ENCODE results near the gene PDS5B.
"Not testable (repeated sequence)": the region's sequence is repeated elsewhere in the genome, so short reads cannot be mapped to it uniquely, and the experiment has no call there.

The PDS5B gene, protein sequence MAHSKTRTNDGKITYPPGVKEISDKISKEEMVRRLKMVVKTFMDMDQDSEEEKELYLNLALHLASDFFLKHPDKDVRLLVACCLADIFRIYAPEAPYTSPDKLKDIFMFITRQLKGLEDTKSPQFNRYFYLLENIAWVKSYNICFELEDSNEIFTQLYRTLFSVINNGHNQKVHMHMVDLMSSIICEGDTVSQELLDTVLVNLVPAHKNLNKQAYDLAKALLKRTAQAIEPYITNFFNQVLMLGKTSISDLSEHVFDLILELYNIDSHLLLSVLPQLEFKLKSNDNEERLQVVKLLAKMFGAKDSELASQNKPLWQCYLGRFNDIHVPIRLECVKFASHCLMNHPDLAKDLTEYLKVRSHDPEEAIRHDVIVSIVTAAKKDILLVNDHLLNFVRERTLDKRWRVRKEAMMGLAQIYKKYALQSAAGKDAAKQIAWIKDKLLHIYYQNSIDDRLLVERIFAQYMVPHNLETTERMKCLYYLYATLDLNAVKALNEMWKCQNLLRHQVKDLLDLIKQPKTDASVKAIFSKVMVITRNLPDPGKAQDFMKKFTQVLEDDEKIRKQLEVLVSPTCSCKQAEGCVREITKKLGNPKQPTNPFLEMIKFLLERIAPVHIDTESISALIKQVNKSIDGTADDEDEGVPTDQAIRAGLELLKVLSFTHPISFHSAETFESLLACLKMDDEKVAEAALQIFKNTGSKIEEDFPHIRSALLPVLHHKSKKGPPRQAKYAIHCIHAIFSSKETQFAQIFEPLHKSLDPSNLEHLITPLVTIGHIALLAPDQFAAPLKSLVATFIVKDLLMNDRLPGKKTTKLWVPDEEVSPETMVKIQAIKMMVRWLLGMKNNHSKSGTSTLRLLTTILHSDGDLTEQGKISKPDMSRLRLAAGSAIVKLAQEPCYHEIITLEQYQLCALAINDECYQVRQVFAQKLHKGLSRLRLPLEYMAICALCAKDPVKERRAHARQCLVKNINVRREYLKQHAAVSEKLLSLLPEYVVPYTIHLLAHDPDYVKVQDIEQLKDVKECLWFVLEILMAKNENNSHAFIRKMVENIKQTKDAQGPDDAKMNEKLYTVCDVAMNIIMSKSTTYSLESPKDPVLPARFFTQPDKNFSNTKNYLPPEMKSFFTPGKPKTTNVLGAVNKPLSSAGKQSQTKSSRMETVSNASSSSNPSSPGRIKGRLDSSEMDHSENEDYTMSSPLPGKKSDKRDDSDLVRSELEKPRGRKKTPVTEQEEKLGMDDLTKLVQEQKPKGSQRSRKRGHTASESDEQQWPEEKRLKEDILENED (N-terminal part only)

DNA sequence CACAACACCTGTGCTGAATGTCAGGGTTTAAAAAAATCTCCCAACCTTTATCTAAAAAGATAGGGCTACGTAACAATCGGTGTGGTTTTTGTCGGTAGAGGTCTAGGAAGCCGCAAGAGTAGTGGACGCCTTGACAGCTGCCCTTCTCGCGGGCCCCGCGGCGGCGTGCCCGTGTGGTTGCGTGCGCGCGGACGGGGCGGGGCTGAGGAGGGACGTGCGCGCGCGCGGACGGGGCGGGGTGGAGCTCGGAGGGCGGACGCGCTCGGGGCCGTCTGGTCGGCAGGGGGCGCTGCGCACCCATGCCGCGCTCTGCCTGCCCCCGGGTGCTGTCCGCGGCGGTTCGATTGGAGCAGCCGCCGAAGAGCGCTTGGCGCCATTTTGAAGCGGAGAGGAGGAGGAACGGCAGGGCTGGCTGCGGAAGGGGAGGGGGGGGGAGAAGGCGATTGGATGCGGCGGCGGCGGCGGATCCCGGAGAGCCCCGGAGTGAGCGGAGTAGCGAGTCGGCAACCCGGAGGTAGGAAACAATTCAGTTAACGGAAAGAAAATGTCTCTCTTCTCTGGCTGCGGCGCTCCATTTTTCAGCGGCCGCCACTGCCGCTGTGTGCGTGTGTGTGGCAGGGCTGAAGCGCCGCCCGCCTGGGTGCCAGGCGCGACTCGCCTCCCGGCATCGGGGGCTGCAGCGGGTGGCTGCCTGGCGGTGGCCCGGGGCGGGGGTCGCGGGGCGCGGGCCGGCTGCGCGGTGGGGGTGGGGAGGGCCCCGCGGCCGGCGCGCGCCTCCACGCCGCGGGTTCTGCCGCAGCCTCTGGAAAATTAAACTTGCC, at the start of gene PDS5B:
TSS of gene PDS5B (plus strand) at position 373 of the 821 bp plus-strand sequence. CDS start 62,321 bp downstream, outside the sequence.
- peak; percentile 86 for DNase-seq (ENCODE audit: low spot score)

DNA sequence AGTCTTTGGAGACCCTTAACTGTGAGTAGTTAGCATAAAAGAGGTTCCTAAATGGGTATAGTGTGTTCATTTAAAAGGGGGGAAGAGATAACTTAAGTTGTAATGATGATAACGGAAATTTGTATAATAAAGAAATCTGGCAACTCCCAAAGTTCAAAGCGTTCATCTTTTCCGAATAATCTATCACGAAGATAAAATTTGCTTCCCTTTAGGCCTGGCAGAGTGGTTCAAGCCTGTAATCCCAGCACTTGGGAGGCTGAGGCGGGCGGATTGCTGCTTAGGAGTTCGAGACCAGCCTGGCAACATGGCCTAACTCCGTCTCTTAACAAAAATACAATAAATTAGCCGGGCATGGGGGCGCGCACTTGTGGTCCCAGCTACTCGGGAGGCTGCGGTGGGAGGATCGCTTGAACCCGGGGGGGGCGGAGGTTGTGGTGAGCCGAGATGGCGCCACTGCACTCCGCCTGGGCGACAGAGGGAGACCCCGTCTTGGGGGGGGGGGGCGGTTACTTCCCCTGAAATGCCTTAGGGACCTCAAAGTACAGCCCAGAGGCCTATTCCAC, 48.6 kb upstream of the PDS5B start:
- no peak for DNase-seq (ENCODE audit: low spot score)

DNA sequence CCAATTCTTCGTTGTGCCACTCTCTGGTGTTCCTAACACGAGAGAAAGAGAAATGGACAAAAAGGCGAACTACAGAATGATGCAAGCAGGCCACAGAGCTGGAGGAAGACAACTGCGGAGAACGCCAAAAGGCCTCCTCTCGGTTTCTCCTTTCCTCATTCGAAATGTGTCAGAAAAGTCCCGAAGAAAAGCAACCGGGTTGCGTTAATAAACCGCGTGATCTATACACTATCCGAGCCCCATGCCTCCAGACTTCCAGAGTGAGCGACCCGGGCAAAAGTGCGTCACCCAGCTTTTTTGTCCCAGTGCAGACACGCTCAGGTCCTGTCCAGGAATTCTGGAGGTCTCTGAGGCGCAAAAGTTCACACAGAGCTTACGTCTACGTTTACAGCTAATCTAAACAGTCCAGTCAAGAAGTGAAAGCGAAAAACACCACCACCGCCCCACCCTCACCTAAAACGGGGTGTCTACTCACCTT, 48.1 kb upstream of the PDS5B start:
- DNase-seq (ENCODE audit: low spot score) = no peak

DNA sequence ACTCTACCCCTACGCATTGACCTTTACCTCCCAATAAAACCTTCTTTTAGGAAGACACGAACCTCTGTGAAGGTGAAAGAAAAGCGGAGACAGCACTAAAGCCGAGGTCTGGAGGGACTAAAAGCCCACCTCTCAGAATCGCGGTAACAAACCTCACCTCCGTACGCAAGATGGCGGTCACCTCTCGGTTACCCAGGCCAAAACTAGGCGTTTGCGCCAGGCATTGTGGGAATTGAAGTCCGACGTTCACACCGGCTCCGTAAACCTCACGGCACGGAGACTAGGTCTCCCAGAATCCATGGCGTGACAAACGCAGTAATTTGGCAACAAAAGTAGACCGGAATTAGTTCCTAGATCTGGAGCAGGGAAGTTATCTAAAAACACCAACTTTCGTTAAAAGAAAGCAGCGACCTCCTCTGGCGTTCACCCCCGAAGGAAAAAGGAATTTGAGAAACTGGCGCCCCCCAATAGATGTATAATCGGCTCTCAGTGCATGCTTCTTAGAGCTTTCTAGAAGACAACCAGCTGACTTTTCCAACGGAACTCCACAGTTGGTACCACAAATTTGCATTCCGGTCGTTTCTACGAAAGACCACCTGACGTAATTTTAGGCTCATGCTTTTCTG, 47.5 kb upstream of the PDS5B start, which contains the start of gene N4BP2L2:
TSS of gene N4BP2L2 (minus strand) at position 175 of the 626 bp plus-strand sequence. CDS start 1,768 bp downstream, outside the sequence.
- peak; percentile 43 for DNase-seq (ENCODE audit: low spot score)

DNA sequence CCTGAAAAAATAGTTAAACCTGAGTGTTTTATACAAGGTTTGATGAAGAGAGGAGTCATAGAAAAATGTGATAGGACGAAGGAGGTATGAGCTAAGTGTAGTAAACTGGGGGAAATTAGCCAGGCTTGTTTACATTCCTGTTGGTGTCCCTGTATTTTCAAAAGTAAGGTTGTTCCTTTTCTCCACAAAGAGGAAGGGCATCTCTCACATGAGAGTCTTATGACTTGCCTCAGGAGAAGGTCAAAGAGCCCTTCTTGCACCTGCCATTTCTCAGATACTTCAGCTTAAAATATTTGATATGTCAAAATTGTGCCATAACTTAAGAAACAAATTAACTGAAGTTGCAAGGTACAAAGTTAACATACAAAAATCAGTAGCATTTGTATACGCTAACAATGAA, 44.0 kb upstream of the PDS5B start:
- no peak for DNase-seq (ENCODE audit: low spot score)

DNA sequence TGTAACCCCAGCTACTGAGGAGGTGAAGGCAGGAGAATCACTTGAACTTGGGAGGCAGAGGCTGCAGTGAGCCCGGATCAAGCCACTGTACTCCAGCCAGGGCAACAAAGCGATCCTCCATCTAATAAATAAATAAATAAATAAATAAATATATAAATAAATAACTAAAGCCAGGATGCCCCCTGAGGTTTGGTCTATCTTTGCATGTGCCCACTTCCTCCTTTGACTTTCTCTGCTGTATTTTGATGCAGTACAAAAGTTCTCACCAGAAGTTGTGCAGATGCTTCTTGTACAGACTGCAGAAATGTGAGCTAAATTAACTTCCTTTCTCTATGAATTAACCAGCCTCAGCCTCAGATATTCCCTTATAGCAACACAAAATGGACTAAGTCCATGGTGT, 41.2 kb upstream of the PDS5B start:
- DNase-seq (ENCODE audit: low spot score) = no peak

DNA sequence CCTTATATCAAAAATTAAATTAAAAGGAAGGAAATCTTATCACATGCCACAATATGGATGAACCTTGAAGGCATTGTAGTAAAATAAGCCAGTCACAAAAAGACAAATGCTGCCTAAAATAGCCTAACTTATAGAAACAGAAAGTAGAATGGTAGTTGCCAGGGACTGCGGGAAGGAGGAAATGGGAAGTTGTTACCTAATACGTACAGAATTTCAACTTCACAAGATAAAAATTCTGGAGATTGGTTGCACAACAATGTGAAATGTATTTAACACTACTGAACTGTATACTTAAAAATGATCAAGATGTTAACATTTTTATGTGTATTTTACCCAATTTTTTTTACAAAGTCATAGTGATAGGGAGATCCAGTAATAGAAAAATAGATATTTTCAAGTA, 37.4 kb upstream of the PDS5B start:
- DNase-seq (ENCODE audit: low spot score) = no peak

DNA sequence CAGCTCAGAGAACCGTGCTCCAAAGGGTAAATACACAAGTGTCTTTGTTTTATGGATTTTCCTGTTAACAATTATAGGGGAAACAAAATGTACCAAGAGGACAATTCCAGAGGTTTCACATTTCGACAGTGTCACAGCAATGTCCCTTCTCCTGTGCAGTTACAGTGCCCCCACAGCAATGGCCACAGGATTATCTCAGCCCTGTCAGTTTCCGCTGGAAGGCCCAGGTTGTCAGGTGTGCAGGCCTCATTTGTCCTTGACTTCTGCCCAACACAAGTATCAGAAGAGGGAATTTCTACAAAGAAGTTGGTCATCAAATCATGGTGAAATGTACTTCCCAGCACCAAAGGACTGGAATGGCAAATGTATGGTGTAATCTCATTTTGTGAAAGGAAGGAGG, 36.5 kb upstream of the PDS5B start:
- DNase-seq (ENCODE audit: low spot score) = no peak

DNA sequence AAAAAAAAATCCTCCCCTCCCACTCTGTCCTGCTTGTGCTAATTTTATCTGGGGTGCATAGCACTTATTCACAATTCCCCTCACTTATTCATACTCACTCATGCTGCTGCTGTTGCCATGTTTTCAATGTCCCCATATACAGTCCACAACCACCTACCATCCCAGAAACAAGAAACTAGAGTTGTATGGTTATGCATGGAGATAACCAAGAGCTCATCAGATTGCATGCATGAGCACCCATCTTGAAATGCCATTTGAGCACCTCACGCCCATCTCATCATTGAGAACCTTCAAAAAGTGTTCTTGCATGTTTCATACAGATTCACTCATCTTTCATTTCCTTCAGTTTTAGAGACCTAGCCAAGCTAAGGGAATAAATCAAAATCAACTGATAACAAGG, 32.5 kb upstream of the PDS5B start:
- DNase-seq (ENCODE audit: low spot score) = no peak

DNA sequence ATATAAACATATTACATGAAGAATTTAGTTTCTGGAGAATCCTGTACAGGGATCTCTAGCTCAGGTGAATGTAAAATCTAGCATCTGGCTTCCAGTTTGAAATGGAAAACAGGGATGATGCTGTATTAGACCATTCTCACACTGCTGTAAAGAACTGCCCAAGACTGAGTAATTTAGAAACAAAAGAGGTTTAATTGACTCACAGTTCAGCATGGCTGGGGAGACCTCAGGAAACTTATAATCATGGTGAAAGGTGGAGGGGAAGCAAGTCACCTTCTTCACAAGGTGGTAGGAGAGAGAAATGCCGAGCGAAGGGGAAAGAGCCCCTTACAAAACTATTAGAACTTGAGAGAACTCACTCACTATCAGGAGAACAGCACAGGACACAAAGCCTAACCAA, 30.6 kb upstream of the PDS5B start:
- no peak for DNase-seq (ENCODE audit: low spot score)

DNA sequence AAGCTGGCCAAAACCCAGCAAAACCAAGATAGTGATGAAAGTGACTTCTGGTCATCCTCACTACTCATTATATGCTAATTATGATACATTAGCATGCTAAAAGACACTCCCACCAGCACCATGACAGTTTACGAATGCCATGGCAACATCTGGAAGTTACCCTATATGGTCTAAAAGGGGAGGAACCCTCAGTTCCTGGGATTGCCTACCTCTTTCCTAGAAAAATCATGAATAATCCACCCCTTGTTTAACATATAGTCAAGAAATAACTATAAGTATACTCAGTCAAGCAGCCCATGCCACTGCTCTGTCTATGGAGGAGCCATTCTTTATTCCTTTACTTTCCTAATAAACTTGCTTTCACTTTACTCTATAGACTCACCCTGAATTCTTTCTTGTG, 25.4 kb upstream of the PDS5B start:
- DNase-seq (ENCODE audit: low spot score) = not testable (repeated sequence)

DNA sequence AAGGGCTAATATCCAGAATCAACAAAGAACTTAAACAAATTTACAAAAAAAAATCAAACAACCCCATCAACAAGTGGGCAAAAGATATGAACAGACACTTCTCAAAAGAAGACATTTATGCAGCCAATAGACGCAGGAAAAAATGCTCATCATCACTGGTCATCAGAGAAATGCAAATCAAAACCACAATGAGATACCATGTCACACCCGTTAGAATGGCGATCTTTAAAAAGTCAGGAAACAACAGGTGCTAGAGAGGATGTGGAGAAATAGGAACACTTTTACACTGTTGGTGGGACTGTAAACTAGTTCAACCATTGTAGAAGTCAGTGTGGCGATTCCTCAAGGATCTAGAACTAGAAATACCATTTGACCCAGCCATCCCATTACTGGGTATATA, 10.6 kb upstream of the PDS5B start:
- DNase-seq (ENCODE audit: low spot score) = not testable (repeated sequence)

DNA sequence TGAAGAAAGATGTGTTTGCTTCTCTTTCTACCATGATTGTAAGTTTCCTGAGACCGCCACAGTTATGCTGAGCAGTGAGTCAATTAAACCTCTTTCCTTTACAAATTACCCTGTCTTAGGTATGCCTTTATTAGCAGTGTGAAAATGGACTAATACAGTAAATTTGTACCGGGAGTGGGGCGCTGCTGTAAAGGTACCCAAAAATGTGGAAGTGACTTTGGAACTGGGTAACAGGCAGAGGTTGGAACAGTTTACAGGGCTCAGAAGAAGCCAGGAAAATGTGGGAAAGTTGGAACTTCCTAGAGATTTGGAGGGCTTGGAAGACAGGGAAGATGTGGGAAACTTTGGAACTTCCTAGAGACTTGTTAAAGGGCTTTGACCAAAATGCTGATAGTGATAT, 9.2 kb upstream of the PDS5B start:
- DNase-seq (ENCODE audit: low spot score) = no peak

DNA sequence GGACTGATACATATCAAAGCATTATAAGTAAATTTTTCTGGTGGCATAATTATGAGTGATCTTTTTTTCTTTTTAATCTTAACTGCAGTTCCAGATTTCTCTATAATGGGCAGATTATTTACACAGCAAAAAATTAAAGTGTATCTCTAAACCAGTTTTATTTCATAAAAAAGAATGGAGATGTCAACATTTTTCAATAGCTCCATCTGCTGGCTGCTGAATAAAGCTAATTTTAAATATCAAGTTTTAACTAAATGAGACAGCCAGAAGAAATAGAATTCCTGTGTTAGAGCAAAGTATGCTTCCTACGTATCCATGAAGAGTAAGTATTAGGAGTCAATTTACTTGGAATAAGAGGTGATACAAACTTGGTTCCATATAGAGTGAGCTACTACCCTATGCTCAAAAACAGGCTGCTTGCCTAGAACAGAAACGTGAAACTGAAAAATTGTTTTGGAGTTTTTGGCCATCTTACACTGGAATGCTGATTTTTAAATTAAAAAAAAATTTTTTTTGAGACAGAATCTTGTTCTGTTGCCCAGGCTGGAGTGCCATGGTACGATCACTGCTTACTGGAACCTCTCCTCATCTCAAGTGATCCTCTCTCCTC, 5.0 kb upstream of the PDS5B start:
- DNase-seq (ENCODE audit: low spot score) = no peak

DNA sequence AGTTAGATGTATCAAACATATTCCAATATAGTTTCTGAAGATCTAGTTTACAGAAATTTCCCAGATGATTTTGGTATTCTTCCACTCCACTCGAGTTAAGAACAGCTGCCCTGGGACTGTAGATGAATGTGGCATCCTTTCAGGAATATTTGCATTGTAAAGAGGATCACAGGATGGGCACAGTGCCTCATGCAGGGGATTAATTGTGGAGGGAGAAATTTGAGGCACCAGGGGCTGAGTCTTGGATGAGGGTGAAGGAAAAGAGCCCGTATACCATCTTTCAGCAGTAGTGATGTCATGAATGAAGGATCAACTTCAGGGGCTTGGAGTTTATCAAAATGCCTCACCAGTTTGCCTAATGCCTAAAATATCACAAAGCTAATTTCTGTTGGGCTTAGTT, 4.0 kb upstream of the PDS5B start:
- DNase-seq (ENCODE audit: low spot score) = no peak

DNA sequence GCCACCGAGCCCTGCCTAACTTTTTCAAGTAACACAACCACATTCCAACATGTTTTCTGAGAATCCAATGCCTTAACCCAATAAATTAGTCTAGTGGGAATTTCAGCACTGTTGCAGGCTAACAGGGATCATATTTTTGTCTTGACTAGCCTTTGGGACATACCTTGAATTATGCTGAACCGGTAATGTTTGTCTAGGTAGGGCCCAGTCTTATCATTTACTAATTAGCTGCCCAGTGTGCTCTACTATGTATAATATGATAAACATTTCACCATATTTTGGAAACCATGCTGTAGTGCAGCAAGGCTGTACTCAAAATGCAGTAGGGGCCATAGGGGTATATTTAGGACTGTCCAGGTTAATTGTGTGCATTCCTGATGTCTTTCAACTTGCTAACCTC, 3.3 kb upstream of the PDS5B start:
- DNase-seq (ENCODE audit: low spot score) = no peak

DNA sequence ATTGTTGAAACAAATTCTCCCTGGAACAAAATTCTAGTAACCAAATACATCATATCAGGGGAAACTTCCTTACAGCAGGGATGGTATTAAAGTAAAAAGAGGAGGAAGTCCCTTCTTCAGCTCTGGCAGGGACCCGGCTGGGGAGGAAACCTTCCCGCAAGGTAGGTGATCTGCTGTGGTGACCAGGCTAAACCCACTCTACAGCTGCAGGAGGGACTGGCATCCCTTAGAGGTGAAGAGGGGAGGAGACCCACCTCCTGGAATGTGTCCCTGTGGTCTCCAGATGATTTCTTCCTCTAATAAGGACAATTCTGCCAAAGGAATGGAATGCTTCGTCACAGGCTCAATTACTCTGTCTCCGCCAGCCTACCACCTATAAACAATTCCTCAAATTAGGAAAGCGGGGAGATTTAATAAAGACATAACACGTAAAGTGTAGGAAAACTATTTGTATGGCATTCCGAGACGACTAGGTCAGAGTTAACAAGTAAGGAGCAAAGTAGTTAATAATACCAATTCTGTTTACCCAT, 637 bp upstream of the PDS5B start:
- DNase-seq (ENCODE audit: low spot score) = no peak

DNA sequence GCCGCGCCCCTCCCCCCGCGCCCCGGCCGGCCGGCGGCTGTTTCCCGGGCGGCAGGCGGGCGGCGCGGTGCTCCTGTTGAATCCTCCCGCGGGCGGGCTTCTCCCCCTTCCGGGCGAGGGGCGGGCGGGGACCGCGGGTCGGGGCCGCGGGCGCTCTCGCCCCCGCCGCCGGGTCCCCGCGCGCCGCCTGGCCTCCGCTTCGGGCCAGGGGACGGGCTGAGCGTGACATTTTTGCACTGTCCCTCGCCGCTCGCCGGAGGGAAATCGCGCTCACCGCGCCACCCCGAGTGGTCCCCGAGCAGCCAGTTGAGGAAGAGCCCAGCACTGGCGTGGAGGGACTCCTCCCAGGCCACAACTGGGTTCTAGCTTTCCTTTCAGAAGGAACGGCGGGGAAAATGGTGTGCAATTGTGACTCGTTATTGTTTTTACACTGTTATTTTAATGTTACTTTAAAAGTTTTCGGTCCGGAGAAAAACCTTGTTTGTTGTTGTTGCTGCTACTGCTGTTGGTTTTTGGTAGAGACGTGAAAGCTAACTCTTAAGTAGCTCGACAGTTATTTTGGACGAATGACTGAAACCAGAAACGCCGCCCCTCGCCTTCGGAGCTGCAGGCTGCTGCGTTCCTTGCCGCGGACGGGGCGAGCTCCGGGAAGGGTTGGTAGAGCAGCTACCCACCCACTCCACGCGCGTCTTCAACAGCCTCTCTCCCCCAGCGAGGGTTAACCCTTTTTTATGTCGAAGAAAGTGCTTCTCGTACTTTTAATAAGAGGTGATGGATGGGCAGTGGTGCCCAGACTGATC, 959 bp downstream of the PDS5B start:
- peak; percentile 36 for DNase-seq (ENCODE audit: low spot score)

DNA sequence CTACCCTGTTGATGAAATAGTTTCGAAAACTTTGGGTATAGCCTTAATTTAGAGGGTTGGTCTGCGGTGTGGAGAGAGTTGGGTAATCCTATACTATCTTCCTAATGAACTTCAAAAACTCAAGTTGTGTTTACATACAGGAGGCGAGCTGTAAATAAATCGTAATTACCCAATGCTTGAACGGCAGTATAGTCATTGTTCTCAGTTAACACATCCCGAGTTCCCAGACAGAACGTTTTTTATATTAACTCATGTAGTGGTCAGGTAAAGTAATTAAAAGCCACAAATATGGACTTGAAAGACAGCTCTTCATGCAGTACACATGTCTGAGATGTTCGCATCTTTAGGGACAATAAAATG, 1.5 kb downstream of the PDS5B start:
- no peak for DNase-seq (ENCODE audit: low spot score)

All from HuH-7.5 (cell line).